HG02970 (cell line): ENCODE measurements around the gene ROCK1.
"Not testable (repeated sequence)": the region's sequence is repeated elsewhere in the genome, so short reads cannot be mapped to it uniquely, and the experiment has no call there.

ENCODE experiments used
- ATAC-seq: cut with Tn5 transposase; IDR thresholded peaks from one replicate; pipeline ENCODE4 v1.9.1; 2021; ENCODE audit warnings: mild to moderate bottlenecking, moderate library complexity, moderate number of reproducible peaks; ENCODE audit not compliant: unreplicated experiment, low FRiP score

ROCK1 gene

GRCh38 chr18:21056545-21056944, 55.1 kb downstream of the ROCK1 start:
- ATAC-seq: no peak

GRCh38 chr18:21054252-21054821, 57.3 kb downstream of the ROCK1 start:
- no peak for ATAC-seq

- ATAC-seq: no peak
These were observed 58.5 kb downstream of the ROCK1 start for GRCh38 chr18:21053127-21053526.

GRCh38 chr18:21052385-21052784, 59.2 kb downstream of the ROCK1 start:
- no peak for ATAC-seq

- no peak for ATAC-seq
These were observed 60.0 kb downstream of the ROCK1 start for GRCh38 chr18:21051620-21052019.

- no peak for ATAC-seq
These were observed 62.3 kb downstream of the ROCK1 start for GRCh38 chr18:21049306-21049705.

GRCh38 chr18:21047126-21047525, 64.5 kb downstream of the ROCK1 start:
- no peak for ATAC-seq

- no peak for ATAC-seq
These were observed 71.1 kb downstream of the ROCK1 start for GRCh38 chr18:21040466-21040865.

GRCh38 chr18:21038201-21038600, 73.4 kb downstream of the ROCK1 start:
- no peak for ATAC-seq

GRCh38 chr18:21031845-21032244, 79.8 kb downstream of the ROCK1 start:
- ATAC-seq: no peak

GRCh38 chr18:21018257-21018656, 93.4 kb downstream of the ROCK1 start:
- not testable (repeated sequence) for ATAC-seq

GRCh38 chr18:21012308-21012707, 99.3 kb downstream of the ROCK1 start:
- ATAC-seq: no peak

- no peak for ATAC-seq
These were observed 106.9 kb downstream of the ROCK1 start for GRCh38 chr18:21004726-21005125.

- no peak for ATAC-seq
These were observed 110.9 kb downstream of the ROCK1 start for GRCh38 chr18:21000667-21001066.

- ATAC-seq: no peak
These were observed 114.2 kb downstream of the ROCK1 start for GRCh38 chr18:20997371-20997770.

GRCh38 chr18:20996418-20996817, 115.2 kb downstream of the ROCK1 start:
- ATAC-seq: no peak

GRCh38 chr18:20988726-20989125, 122.9 kb downstream of the ROCK1 start:
- ATAC-seq: no peak

GRCh38 chr18:20975077-20975476, 136.5 kb downstream of the ROCK1 start:
- ATAC-seq: no peak

- no peak for ATAC-seq
These were observed 139.7 kb downstream of the ROCK1 start for GRCh38 chr18:20971886-20972267.

GRCh38 chr18:20966795-20967194, 144.8 kb downstream of the ROCK1 start:
- no peak for ATAC-seq

- no peak for ATAC-seq
These were observed 148.6 kb downstream of the ROCK1 start for GRCh38 chr18:20963027-20963426.

GRCh38 chr18:20960735-20961134, 150.9 kb downstream of the ROCK1 start:
- ATAC-seq: no peak

GRCh38 chr18:20950827-20951226, 160.8 kb downstream of the ROCK1 start:
- ATAC-seq: not testable (repeated sequence)
